Endothelial cell of umbilical vein (primary cell): ENCODE data around the gene ZNF106. TPM values are rescaled to one million over a fixed set of nuclear protein-coding genes. Genes with fewer than 3 reads are reported as not detected.

Source experiments
- BruUV-seq: library from RNA; stranded (reverse); fragments of 400-500 nt; replicated peaks from 2 replicates; lab custom pipeline; 2021; lab: Mats Ljungman, UMichigan
- CTCF ChIA-PET: fragments of 300-600, 350-600 bp; sonication (Branson Sonifier 250); formaldehyde crosslinking; loops from one replicate; lab custom pipeline; 2021; ENCODE audit warnings: antibody characterized with exemption, inconsistent platforms; lab: Charles Lee
- POLR2A ChIA-PET: fragments of 300-600, 350-600 bp; sonication (Branson Sonifier 250); formaldehyde crosslinking; loops from one replicate; lab custom pipeline; 2021; ENCODE audit warnings: antibody characterized with exemption, inconsistent platforms; lab: Charles Lee
- DNase-seq: peaks from one replicate; pipeline ENCODE4 v3.0.0-alpha.2; 2011; ENCODE audit warnings: low read depth, low spot score
- FAIRE-seq: peaks from 2 replicates; lab custom pipeline; 2011; peaks lifted over from hg19 to GRCh38; lab: Jason Lieb, UNC
- H2AFZ ChIP-seq: 2 replicates; pipeline ENCODE4 v1.6.0; 2012; ENCODE audit warnings: low read depth, low read length, control low read depth, inconsistent platforms
- H3K27ac ChIP-seq: 2 replicates; pipeline ENCODE4 v1.5.1; 2011; ENCODE audit warnings: low read depth, mild to moderate bottlenecking, control low read depth, low read length, moderate library complexity; ENCODE audit not compliant: insufficient read depth
- H3K27me3 ChIP-seq, 2 experiments: 2 replicates each; pipeline versions ENCODE4 v1.6.0 to v1.6.1; 2011; ENCODE audit warnings: low read length in 2 of 2, mixed read lengths in 1 of 2; ENCODE audit not compliant: control insufficient read depth in 2 of 2, insufficient read depth in 2 of 2
- H3K36me3 ChIP-seq, 2 experiments: 2 replicates in 1 of 2; 3 replicates in 1 of 2; pipeline ENCODE4 v1.5.1; 2011; ENCODE audit warnings: low read length in 2 of 2, mild to moderate bottlenecking in 1 of 2, moderate library complexity in 1 of 2; ENCODE audit not compliant: control insufficient read depth in 2 of 2, insufficient read depth in 2 of 2; ENCODE audit errors: extremely low read depth in 1 of 2
- H3K4me1 ChIP-seq: 3 replicates; pipeline ENCODE4 v1.5.1; 2011; ENCODE audit warnings: mild to moderate bottlenecking, low read length; ENCODE audit not compliant: control insufficient read depth, insufficient read depth; ENCODE audit errors: extremely low read depth
- H3K4me2 ChIP-seq: 2 replicates; pipeline ENCODE4 v1.6.1; 2011; ENCODE audit warnings: low read length, control low read depth, mixed read lengths; ENCODE audit not compliant: insufficient read depth
- H3K4me3 ChIP-seq, 3 experiments: fragments of 200-600 bp in 1 of 3; sonication (generic), shearing (Covaris generic) in 1 of 3; replicated peaks in 1 of 3; 2 replicates each; pipeline ENCODE4 v1.5.1; 2011 to 2016; ENCODE audit warnings: control low read depth in 3 of 3, low read length in 3 of 3, mild to moderate bottlenecking in 2 of 3, inconsistent platforms in 1 of 3, low read depth in 1 of 3, moderate library complexity in 1 of 3; ENCODE audit not compliant: insufficient read depth in 1 of 3
- H3K79me2 ChIP-seq: 2 replicates; pipeline ENCODE4 v1.6.0; 2012; ENCODE audit warnings: low read length, inconsistent platforms; ENCODE audit not compliant: control insufficient read depth, insufficient read depth
- H3K9ac ChIP-seq: replicated peaks from 2 replicates; pipeline ENCODE3; 2011; ENCODE audit warnings: low read length, control low read depth; ENCODE audit not compliant: insufficient read depth; ENCODE audit errors: extremely low read depth
- H3K9me1 ChIP-seq: replicated peaks from 3 replicates; pipeline ENCODE4 v1.6.0; 2011; ENCODE audit warnings: mild to moderate bottlenecking, low read length; ENCODE audit not compliant: control insufficient read depth, insufficient read depth; ENCODE audit errors: extremely low read depth
- H3K9me3 ChIP-seq: replicated peaks from 2 replicates; pipeline ENCODE4 v1.5.1; 2012; ENCODE audit warnings: low read length, inconsistent platforms; ENCODE audit not compliant: control insufficient read depth, insufficient read depth
- H4K20me1 ChIP-seq: replicated peaks from 2 replicates; pipeline ENCODE3; 2011; ENCODE audit warnings: mild to moderate bottlenecking, low read length; ENCODE audit not compliant: control insufficient read depth, insufficient read depth; ENCODE audit errors: extremely low read depth
- EZH2 ChIP-seq: IDR thresholded peaks from 2 replicates; pipeline ENCODE4 v1.6.1; 2012; ENCODE audit warnings: borderline replicate concordance, low read depth, mild to moderate bottlenecking, moderate library complexity, low read length, inconsistent platforms; ENCODE audit not compliant: severe bottlenecking
- FOS ChIP-seq: IDR thresholded peaks from 2 replicates; pipeline ENCODE4 v1.6.1; 2011; ENCODE audit warnings: mild to moderate bottlenecking, low read length, moderate library complexity, borderline replicate concordance; ENCODE audit not compliant: insufficient read depth
- GATA2 ChIP-seq: IDR thresholded peaks from 2 replicates; pipeline ENCODE4 v1.7.0; 2011; ENCODE audit warnings: low read depth, mild to moderate bottlenecking, moderate library complexity, mixed read lengths, low read length; ENCODE audit not compliant: insufficient read length, insufficient read depth
- JUN ChIP-seq: IDR thresholded peaks from 2 replicates; pipeline ENCODE4 v1.6.1; 2011; ENCODE audit warnings: borderline replicate concordance, low read depth; ENCODE audit not compliant: insufficient read length, insufficient read depth
- MAX ChIP-seq: IDR thresholded peaks from 2 replicates; pipeline ENCODE4 v1.6.1; 2011; ENCODE audit not compliant: insufficient read depth, insufficient read length
- MYC ChIP-seq: IDR thresholded peaks from one replicate; pipeline ENCODE4 v1.6.1; 2011; ENCODE audit warnings: mild to moderate bottlenecking, low read depth, low read length
- POLR2A ChIP-seq: IDR thresholded peaks from 2 replicates; pipeline ENCODE4 v1.6.1; 2012; ENCODE audit warnings: low read depth, mild to moderate bottlenecking, control low read depth, low read length
- POLR2AphosphoS5 ChIP-seq: IDR thresholded peaks from 2 replicates; pipeline ENCODE4 v1.6.1; 2012; ENCODE audit warnings: low read depth, mild to moderate bottlenecking, control low read depth, low read length, moderate library complexity; ENCODE audit not compliant: insufficient read depth
- dilution Hi-C: fragments of 300-500 bp; cut with MboI; formaldehyde crosslinking; loops from one replicate; pipeline ENCODE4 v1.15.0; 2019; ENCODE audit warnings: low sequenced_read_pairs; ENCODE audit not compliant: extremely low pct_ligation_motif_present
- intact Hi-C: fragments of 100-400 bp; cut with micrococcal nuclease; formaldehyde crosslinking; loops from one replicate; pipeline ENCODE4 v1.10.0; 2022
- polyA plus RNA-seq, 4 experiments: library from polyadenylated mRNA; depleted of rRNA in 3 of 4; stranded (reverse) in 3 of 4; unstranded in 1 of 4; fragments of >200 nt; gene quantifications; 2 replicates each; pipeline versions ENCODE4 v1.2.1 to v1.2.3, GENCODE V29; 2011 to 2012; ENCODE audit warnings: missing spikeins in 1 of 4
- total RNA-seq: library from RNA; stranded (reverse); gene quantifications from 2 replicates; pipeline ENCODE4 v1.2.3, GENCODE V29; 2021
- TF ChIP-seq, protein P1 (sequence below), 2 donors: IDR thresholded peaks; 1 replicate in 1 of 2; 2 replicates in 1 of 2; pipeline ENCODE4 v1.5.1; 2011; ENCODE audit warnings: low read length in 2 of 2, mild to moderate bottlenecking in 2 of 2, moderate library complexity in 2 of 2, control low read depth in 1 of 2, inconsistent platforms in 1 of 2, low read depth in 1 of 2; ENCODE audit not compliant: insufficient read depth in 1 of 2; ENCODE audit errors: extremely low read depth in 1 of 2

The ZNF106 gene
- total and polyA plus RNA-seq, 2 donors (not counting 3 experiments of a cell fraction or from before 2014, with no cell fraction given): 18.9 to 53.5 TPM

DNA sequence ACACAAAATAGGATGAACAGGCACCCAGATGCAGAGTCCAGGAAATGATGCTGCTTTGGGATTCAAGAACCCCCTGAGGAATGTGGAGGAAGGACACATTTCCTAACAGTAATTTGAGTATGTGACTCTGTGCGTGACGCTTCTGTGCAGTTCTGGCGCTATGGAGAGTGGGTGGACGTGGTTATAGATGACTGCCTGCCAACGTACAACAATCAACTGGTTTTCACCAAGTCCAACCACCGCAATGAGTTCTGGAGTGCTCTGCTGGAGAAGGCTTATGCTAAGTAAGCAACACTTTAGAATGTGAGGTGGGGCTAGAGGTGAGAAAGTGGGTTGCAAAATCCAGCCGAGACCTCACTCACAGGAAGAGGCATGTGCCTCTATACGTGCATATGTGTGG lies 103.3 kb downstream of the ZNF106 start:
- H3K9me3 ChIP-seq: no peaks in the 10 kb centered on the region
- BruUV-seq: no TSS peak
- H3K4me3 ChIP-seq: no peak overlapping the region
- H3K27ac ChIP-seq: no peak overlapping the region
- dilution Hi-C loops (no loop called here), intact Hi-C loops (loop anchor here (10.0 kb wide), 1 partner anchor 313 kb away; no protein-coding TSS in a partner anchor)
- H3K4me2 ChIP-seq: no peak overlapping the region
- no peak overlapping the region for H2AFZ ChIP-seq
- DNase-seq (no peak), FAIRE-seq (no peak)
- no peak overlapping the region for H3K9ac ChIP-seq
- no peak for TF ChIP-seq MAX
- TF ChIP-seq JUN: no peak
- no peak for TF ChIP-seq POLR2A
- TF ChIP-seq GATA2: no peak
- no peak for TF ChIP-seq EZH2
- TF ChIP-seq MYC: no peak
- TF ChIP-seq, protein P1, sequence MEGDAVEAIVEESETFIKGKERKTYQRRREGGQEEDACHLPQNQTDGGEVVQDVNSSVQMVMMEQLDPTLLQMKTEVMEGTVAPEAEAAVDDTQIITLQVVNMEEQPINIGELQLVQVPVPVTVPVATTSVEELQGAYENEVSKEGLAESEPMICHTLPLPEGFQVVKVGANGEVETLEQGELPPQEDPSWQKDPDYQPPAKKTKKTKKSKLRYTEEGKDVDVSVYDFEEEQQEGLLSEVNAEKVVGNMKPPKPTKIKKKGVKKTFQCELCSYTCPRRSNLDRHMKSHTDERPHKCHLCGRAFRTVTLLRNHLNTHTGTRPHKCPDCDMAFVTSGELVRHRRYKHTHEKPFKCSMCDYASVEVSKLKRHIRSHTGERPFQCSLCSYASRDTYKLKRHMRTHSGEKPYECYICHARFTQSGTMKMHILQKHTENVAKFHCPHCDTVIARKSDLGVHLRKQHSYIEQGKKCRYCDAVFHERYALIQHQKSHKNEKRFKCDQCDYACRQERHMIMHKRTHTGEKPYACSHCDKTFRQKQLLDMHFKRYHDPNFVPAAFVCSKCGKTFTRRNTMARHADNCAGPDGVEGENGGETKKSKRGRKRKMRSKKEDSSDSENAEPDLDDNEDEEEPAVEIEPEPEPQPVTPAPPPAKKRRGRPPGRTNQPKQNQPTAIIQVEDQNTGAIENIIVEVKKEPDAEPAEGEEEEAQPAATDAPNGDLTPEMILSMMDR (IDR thresholded peaks at IDR 0.05; ENCODE audit: extremely low read depth in 1 of 2, insufficient read depth in 1 of 2, low read depth in 1 of 2, low read length in 2 of 2): no peak
- no peak for TF ChIP-seq FOS
- TF ChIP-seq POLR2AphosphoS5: no peak
- H3K27me3 ChIP-seq: peaks cover 0 to 6% of the 10 kb centered on the region in 2 experiments
- no peaks in the 10 kb centered on the region for H3K36me3 ChIP-seq
- no peaks in the 10 kb centered on the region for H3K9me1 ChIP-seq
- ChIA-PET CTCF (no interaction called here), POLR2A (no interaction called here)
- H3K79me2 ChIP-seq: no peaks in the 10 kb centered on the region
- peaks cover 11% of the 10 kb centered on the region for H3K4me1 ChIP-seq
- no peaks in the 10 kb centered on the region for H4K20me1 ChIP-seq
